ENCODE measurements around the gene FAM193A.

DNA sequence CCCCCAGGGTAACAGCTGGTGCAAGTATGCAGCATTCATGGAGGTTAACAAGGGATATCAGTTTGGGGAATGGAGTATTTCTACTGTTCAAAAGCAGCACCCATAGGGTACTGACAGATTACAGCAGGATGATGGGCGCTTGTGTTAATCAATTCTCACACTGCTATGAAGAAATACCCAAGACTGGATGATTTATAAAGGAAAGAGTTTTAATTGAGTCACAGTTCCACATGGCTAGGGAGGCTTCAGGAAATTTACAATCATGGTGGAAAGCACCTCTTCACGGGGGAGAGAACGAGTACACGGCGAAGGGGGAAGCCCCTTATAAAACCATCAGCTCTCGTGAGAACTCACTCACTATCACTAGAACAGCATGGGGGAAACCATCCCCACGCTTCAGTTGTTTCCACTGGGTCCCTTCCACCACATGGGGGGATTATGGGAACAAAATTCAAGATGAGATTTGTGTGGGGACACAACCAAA, 155.5 kb downstream of the FAM193A start:
- TF ChIP-seq, protein P1, sequence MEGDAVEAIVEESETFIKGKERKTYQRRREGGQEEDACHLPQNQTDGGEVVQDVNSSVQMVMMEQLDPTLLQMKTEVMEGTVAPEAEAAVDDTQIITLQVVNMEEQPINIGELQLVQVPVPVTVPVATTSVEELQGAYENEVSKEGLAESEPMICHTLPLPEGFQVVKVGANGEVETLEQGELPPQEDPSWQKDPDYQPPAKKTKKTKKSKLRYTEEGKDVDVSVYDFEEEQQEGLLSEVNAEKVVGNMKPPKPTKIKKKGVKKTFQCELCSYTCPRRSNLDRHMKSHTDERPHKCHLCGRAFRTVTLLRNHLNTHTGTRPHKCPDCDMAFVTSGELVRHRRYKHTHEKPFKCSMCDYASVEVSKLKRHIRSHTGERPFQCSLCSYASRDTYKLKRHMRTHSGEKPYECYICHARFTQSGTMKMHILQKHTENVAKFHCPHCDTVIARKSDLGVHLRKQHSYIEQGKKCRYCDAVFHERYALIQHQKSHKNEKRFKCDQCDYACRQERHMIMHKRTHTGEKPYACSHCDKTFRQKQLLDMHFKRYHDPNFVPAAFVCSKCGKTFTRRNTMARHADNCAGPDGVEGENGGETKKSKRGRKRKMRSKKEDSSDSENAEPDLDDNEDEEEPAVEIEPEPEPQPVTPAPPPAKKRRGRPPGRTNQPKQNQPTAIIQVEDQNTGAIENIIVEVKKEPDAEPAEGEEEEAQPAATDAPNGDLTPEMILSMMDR (conservative IDR thresholded peaks at IDR 0.05; ENCODE audit: low read depth, low read length) = no peak
- TF ChIP-seq EZH2 (IDR thresholded peaks at IDR 0.05; ENCODE audit: low read length, unreplicated experiment) (no peak), EZH2phosphoT487 (IDR thresholded peaks at IDR 0.05; ENCODE audit: borderline replicate concordance, low read length) (no peak)
